ENCODE data around the gene INAFM2. TPM values are rescaled to one million over a fixed set of nuclear protein-coding genes. Genes with fewer than 3 reads are reported as not detected.

Gene INAFM2
- total and polyA plus RNA-seq, 9 of the 15 experiments (the other 6 are each of a cell fraction or from before 2014, with no cell fraction given), result 11.8 to 43.1 (median 27.2) TPM

DNA sequence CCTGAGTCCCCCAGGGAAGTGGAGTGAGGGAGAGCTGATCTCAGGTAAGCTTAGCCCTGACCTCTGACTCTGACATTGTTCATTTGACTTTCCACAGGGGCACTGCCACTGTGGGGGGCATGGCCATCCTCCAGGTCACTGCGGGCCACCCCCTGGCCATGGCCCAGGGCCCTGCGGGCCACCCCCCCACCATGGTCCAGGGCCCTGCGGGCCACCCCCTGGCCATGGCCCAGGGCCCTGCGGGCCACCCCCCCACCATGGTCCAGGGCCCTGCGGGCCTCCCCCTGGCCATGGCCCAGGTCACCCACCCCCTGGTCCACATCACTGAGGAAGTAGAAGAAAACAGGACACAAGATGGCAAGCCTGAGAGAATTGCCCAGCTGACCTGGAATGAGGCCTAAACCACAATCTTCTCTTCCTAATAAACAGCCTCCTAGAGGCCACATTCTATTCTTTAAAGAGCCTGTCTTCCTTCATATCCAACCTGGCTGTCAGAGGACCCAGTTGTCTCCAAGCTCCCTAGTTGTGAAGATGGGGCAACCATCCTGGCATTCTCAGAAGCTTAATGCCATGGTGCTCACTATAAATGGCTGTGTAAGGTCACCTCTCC lies 32.6 kb downstream of the INAFM2 start:
- Histone ChIP-seq H3K4me3 (no peak overlapping the region), H3K79me2 (ENCODE audit: control insufficient read depth, insufficient read depth, low read length) (no peaks in the 10 kb centered on the region), H3K27ac (ENCODE audit: extremely low read depth, low read depth, low read length) (no peak overlapping the region), H3K9me1 (ENCODE audit: control insufficient read depth, insufficient read depth, low read length) (no peaks in the 10 kb centered on the region), H3K4me2 (ENCODE audit: insufficient read depth, low read length) (no peak overlapping the region), H4K20me1 (replicated peaks; ENCODE audit: control insufficient read depth, insufficient read depth, low read length) (no peaks in the 10 kb centered on the region; the same call in 1 of the 2 replicates), H3K9ac (ENCODE audit: insufficient read depth in 1 of 2, low read depth in 2 of 2, low read length in 2 of 2) (no peak overlapping the region), H2AFZ (ENCODE audit: low read depth, low read length) (no peak overlapping the region), H3K4me1 (replicated peaks in 1 of 2; ENCODE audit: control insufficient read depth in 2 of 2, insufficient read depth in 2 of 2, low read length in 2 of 2) (peaks cover 9 to 26% of the 10 kb centered on the region in 2 experiments; a peak in 4 of 5 replicates), H3K9me3 (replicated peaks; ENCODE audit: control insufficient read depth, insufficient read depth, low read depth, low read length) (no peaks in the 10 kb centered on the region; the same call in 1 of the 2 replicates), H3K27me3 (ENCODE audit: control insufficient read depth in 2 of 2, insufficient read depth in 2 of 2, low read length in 2 of 2) (0 out of 5 replicates have a peak, but pooled peaks cover 0 to 3% of the 10 kb centered on the region in 2 experiments), H3K36me3 (ENCODE audit: control insufficient read depth, insufficient read depth, low read length) (no peaks in the 10 kb centered on the region)
- intact Hi-C loops (cut with micrococcal nuclease) (loop anchor here (5.0 kb wide), 1 partner anchor 66 kb away; no protein-coding TSS in a partner anchor), in situ Hi-C loops (cut with MboI) (no loop called here)
- POLR2A ChIA-PET, result interaction anchor here (1.7 kb wide), 1 partner anchor 10 kb away, joined by 7 read pairs; no protein-coding TSS in a partner anchor
- no peak for ATAC-seq
- FAIRE-seq, result no peak
- BruUV-seq (replicated peaks), result no TSS peak
- no peak for DNase-seq (ENCODE audit: extremely low read depth in 1 of 4, low spot score in 3 of 4)
- no peak for TF ChIP-seq SAFB2 (IDR thresholded peaks at IDR 0.05; ENCODE audit: borderline replicate concordance, low read depth, low read length, severe bottlenecking)
- WGBS (ENCODE audit: insufficient coverage, low coverage, missing lambda C conversion rate), result 26% methylated on average over 5 of the region's 5 CpGs
- CTCF ChIA-PET (ENCODE audit: low intra/inter-chr PET ratio), result no interaction called here

DNA sequence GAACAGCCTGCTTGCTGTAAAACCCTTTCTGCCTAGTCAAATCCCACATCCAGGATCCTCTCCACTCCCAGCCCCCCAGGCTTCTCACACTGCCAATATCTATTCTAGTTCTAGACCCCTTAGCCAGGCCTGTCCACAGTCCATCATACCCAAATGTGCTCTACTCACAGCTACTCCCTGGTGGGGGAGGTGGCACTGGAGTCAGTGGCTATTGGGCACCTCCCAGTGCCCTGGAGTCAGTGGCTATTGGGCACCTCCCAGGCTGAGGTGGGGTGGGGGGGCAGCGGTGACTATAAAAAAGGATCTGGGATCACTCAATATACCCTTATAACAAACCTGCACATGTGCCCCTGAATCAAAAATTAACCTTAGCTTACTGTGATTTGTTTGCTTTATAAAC lies 33.8 kb downstream of the INAFM2 start:
- ChIA-PET CTCF (ENCODE audit: low intra/inter-chr PET ratio) (interaction anchor here (1.4 kb wide), 1 partner anchor 9 kb away, joined by 4 read pairs; no protein-coding TSS in a partner anchor), POLR2A (interaction anchor here (0.8 to 1.7 kb wide), 5 partner anchors 11 to 27 kb away, joined by 3 to 7 read pairs (median 4); partner anchors contain the start of gene KNSTRN)
- 14% methylated on average over 1 of the region's 1 CpG for WGBS (ENCODE audit: insufficient coverage, low coverage, missing lambda C conversion rate)
- Histone ChIP-seq H3K27me3 (ENCODE audit: control insufficient read depth in 2 of 2, insufficient read depth in 2 of 2, low read length in 2 of 2) (peaks cover 0 to 9% of the 10 kb centered on the region in 2 experiments; a peak in 1 of 5 replicates), H3K9ac (ENCODE audit: insufficient read depth in 1 of 2, low read depth in 2 of 2, low read length in 2 of 2) (no peak overlapping the region), H2AFZ (ENCODE audit: low read depth, low read length) (no peak overlapping the region), H3K9me3 (replicated peaks; ENCODE audit: control insufficient read depth, insufficient read depth, low read depth, low read length) (no peaks in the 10 kb centered on the region), H3K27ac (ENCODE audit: extremely low read depth, low read depth, low read length) (no peak overlapping the region), H3K79me2 (ENCODE audit: control insufficient read depth, insufficient read depth, low read length) (no peaks in the 10 kb centered on the region), H3K4me3 (no peak overlapping the region), H3K4me2 (ENCODE audit: insufficient read depth, low read length) (no peak overlapping the region), H3K9me1 (ENCODE audit: control insufficient read depth, insufficient read depth, low read length) (no peaks in the 10 kb centered on the region), H4K20me1 (replicated peaks; ENCODE audit: control insufficient read depth, insufficient read depth, low read length) (no peaks in the 10 kb centered on the region), H3K36me3 (ENCODE audit: control insufficient read depth, insufficient read depth, low read length) (no peaks in the 10 kb centered on the region), H3K4me1 (replicated peaks in 1 of 2; ENCODE audit: control insufficient read depth in 2 of 2, insufficient read depth in 2 of 2, low read length in 2 of 2) (peaks cover 9 to 26% of the 10 kb centered on the region in 2 experiments; a peak in 4 of 5 replicates)
- in situ Hi-C loops (cut with MboI), result no loop called here
- DNase-seq (ENCODE audit: extremely low read depth in 1 of 4, low spot score in 3 of 4) (no peak), FAIRE-seq (no peak), ATAC-seq (no peak)
- no TSS peak for BruUV-seq (replicated peaks)
- intact Hi-C loops (cut with micrococcal nuclease), result loop anchor here (5.0 kb wide), 1 partner anchor 65 kb away; no protein-coding TSS in a partner anchor
- no peak for TF ChIP-seq CHCHD3 (CRISPR knock-in tag; IDR thresholded peaks at IDR 0.05)
- TF ChIP-seq, protein P1, sequence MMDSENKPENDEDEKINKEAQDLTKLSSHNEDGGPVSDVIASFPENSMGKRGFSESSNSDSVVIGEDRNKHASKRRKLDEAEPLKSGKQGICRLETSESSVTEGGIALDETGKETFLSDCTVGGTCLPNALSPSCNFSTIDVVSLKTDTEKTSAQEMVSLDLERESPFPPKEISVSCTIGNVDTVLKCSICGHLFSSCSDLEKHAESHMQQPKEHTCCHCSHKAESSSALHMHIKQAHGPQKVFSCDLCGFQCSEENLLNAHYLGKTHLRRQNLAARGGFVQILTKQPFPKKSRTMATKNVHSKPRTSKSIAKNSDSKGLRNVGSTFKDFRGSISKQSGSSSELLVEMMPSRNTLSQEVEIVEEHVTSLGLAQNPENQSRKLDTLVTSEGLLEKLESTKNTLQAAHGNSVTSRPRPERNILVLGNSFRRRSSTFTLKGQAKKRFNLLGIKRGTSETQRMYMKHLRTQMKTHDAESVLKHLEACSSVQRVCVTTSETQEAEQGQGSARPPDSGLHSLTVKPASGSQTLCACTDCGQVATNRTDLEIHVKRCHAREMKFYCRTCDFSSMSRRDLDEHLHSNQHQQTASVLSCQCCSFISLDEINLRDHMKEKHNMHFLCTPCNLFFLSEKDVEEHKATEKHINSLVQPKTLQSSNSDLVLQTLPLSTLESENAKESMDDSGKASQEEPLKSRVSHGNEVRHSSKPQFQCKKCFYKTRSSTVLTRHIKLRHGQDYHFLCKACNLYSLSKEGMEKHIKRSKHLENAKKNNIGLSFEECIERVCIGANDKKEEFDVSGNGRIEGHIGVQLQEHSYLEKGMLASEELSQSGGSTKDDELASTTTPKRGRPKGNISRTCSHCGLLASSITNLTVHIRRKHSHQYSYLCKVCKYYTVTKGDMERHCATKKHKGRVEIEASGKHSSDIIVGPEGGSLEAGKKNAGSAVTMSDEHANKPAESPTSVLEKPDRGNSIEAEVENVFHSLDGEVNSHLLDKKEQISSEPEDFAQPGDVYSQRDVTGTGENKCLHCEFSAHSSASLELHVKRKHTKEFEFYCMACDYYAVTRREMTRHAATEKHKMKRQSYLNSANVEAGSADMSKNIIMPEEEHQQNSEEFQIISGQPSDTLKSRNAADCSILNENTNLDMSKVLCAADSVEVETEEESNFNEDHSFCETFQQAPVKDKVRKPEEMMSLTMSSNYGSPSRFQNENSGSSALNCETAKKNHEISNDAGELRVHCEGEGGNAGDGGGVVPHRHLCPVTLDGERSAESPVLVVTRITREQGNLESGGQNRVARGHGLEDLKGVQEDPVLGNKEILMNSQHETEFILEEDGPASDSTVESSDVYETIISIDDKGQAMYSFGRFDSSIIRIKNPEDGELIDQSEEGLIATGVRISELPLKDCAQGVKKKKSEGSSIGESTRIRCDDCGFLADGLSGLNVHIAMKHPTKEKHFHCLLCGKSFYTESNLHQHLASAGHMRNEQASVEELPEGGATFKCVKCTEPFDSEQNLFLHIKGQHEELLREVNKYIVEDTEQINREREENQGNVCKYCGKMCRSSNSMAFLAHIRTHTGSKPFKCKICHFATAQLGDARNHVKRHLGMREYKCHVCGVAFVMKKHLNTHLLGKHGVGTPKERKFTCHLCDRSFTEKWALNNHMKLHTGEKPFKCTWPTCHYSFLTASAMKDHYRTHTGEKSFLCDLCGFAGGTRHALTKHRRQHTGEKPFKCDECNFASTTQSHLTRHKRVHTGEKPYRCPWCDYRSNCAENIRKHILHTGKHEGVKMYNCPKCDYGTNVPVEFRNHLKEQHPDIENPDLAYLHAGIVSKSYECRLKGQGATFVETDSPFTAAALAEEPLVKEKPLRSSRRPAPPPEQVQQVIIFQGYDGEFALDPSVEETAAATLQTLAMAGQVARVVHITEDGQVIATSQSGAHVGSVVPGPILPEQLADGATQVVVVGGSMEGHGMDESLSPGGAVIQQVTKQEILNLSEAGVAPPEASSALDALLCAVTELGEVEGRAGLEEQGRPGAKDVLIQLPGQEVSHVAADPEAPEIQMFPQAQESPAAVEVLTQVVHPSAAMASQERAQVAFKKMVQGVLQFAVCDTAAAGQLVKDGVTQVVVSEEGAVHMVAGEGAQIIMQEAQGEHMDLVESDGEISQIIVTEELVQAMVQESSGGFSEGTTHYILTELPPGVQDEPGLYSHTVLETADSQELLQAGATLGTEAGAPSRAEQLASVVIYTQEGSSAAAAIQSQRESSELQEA (IDR thresholded peaks at IDR 0.05; ENCODE audit: low read depth), result no peak
- TF ChIP-seq KDM2B (CRISPR knock-in tag; IDR thresholded peaks at IDR 0.05), result no peak
- TF ChIP-seq, protein P2, sequence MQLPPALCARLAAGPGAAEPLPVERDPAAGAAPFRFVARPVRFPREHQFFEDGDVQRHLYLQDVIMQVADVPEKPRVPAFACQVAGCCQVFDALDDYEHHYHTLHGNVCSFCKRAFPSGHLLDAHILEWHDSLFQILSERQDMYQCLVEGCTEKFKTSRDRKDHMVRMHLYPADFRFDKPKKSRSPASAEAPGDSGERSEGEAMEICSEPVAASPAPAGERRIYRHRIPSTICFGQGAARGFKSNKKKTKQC (CRISPR knock-in tag; IDR thresholded peaks at IDR 0.05), result no peak

Measured in K562 (cell line).